NCI-H345 treated with DMSO at 0.1 percent for 48 hours (cell line): ENCODE results near the gene LCN10.
"Not testable (repeated sequence)": the region's sequence is repeated elsewhere in the genome, so short reads cannot be mapped to it uniquely, and the experiment has no call there.

Source experiments
- DNase-seq: peaks from one replicate; lab custom pipeline; 2025; ENCODE audit not compliant: unreplicated experiment; lab: John Stamatoyannopoulos, UW

LCN10 gene

DNA sequence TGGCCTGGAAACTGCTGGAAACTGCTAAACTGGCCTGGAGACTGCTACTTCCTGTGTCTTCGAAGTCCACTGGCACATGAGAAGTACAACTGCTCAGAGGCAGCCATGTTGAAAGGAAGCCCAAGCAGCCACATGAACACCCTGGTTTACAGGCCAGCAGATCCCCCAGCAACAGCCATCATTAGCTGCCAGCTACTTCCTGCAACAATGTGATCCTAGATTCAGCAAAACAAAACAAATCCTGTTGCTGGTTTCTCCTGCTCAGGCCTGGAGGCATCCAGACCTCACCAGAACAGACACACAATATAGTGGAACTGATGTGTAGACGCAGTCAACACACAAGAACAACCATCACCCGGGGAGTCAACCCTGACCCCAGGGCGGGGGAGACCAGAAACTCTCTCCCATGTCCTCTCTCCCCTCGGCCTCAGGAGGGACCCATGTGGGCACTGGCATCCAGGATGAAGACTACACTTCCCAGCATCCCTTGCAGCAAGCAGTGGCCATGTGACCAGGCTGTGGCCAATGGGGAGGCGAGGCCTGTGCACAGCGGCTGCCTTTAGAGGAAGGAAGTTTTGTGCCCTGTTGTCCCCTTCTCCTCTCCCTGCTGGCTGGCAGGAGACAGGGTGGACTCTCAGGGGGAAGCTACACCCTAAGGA, 30.8 kb upstream of the LCN10 start:
- no peak for DNase-seq

DNA sequence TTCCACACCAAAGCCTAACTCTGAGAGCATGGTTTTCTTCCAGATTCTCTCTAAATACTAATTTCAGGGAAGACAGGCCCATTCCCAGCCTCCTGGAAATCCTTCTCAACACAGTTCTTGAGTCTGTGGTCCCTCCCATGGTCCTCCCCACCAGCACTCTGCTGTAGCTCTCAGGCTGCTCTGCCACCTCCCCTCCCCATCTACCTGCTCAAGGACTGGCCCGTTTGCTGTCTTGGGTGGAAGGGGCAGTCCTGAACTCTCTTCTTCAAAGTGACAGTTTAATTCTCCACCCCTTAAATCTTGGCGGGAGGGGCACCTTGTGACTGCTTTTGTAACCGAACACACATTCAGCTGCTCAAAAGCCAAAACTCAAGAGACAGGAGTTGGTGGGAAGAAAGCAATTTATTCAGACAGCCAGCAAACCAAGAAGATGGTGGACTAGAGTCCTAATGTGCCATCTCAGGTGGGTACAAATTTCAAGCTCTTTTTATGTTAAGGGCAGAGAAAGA, 29.2 kb upstream of the LCN10 start:
- no peak for DNase-seq

- DNase-seq: no peak
Measured at GRCh38 chr9:136769710-136770191, 27.0 kb upstream of the LCN10 start.

DNA sequence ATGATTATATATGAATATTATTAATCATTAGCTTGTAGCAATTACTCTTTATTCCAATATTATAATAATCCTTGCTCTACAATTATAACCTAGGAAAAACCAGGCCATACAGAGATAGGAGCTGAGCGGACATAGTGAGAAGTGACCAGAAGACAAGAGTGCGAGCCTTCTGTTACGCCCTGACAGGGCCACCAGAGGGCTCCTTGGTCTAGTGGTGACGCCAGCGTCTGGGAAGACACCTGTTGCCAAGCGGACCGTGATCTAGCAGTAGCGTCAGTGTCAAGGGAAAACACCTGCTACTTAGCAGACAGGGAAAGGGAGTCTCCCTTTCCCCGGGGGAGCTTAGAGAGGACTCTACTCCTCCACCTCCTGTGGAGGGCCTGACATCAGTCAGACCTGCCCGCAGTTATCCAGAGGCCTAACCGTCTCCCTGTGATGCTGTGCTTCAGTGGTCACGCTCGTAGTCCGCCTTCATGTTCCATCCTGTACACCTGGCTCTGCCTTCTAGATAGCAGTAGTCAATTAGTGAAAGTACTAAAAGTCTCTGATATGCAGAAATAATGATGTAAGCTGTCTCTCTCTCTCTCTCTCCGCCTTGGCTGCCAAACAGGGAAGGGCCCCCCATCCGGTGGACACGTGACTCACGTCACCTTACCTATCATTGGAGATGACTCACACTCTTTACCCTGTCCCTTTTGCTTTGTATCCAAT, 23.8 kb upstream of the LCN10 start:
- peak; percentile 22 for DNase-seq

- not testable (repeated sequence) for DNase-seq
Measured at GRCh38 chr9:136765745-136766409, 23.1 kb upstream of the LCN10 start.

DNA sequence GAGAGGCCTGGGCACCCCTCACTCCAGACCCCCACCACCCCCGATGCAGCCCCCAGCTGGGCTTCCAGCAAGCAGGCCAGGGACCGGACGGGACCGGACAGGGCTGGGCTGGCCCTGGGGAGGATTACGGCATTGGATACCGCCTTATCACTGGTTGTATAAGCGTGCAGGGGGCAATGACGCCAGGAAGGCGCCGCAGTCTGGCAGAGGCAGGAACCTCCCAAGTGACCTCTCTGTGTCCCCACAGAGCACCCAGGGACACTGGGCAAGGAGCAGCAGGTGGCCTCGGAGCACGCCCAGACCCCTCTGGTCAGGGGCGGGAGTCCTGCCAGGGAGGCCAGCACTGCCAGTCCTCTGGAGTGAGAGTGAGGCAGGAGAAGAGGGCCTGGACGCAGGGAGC, 22.3 kb upstream of the LCN10 start:
- DNase-seq: no peak

DNA sequence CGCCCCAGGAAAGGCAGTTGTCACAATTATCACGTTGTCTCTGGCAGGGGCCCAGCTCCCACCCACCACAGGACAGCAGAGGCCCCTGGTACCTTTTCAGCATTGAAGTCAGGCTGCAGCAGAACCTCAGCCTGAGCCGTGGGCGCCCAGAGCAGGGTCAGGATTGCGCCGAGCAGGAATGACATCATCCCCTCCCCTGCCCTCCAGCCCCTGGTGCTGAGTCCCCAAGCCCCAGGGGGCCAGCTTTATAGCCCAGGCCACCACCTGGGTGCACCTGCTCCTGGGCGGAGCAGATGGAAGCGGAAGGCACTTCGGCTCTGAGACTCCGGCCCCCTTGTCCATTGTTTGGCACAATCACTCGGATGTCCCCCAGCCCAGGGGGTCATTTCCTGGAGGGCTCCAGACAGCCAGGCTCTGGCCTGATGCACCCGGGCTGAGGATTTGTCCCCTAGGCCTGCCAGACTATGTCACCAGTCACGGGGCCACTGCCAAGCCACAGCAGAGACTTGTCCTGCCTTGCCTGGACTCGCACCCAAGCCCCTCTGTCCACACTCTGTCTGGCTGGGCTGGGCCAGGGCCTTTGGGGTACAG, 21.7 kb upstream of the LCN10 start, which contains the start of gene LCN15:
Gene LCN15 (minus strand): TSS at position 218 of the 591 bp plus-strand sequence. CDS start 30 bp downstream, at position 188.
- peak; percentile 75 for DNase-seq

DNA sequence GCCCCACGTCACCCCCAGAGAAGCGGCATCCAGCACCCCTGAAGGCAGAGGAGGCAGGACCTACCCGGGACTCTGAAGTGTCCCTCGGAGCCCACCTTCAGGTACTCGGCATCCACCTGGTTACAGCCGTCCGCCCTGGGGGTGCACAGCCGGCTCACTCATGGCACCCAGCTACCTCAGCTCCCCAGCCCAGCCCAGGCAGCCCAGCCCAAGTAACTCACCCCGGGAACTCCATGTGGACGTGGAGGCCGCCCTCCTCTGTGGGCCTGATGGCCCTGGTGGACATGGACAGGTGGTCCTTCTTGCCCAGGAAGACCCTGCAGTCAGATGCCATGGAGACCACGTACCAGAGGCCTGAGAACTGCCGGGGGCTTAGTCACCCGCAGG, 20.9 kb upstream of the LCN10 start:
- DNase-seq: no peak

DNA sequence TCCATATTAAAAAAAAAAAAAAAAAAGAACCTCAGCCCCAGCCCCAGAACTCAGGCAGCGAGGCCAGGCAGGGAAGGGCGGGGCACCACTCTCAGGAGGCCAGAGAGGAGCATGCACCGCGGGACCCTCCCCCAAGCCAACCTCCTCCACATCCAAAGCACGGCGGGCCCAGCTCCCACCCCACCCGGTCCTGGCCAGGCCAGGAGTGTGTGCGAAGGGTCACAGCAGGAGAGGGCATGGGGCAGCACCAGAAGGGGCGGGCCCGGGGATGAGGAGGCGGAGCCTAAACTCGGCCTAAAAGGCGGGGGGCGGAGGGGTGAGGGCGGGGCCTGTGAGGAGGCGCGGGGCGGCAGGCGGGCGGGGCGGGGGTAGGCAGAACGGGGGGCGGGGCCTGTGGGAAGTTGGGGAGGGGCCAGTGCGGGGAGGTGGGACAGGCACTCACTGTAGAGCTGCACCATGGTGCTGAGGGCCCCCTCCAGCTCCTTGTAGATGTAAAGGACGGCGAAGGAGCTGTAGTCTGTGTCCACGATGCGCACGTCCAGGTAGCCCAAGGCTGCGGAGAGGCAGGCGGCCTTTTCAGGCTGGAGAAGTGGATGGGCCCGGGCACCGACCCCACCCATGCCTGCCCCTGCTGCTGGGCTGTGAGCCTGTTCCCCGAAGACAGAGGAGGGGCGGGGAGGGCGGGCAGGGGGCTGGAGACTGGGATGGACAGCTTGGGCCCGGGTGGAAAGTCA, 20.3 kb upstream of the LCN10 start:
- DNase-seq: no peak

- no peak for DNase-seq
Measured at GRCh38 chr9:136762221-136762691, 19.5 kb upstream of the LCN10 start.

GRCh38 chr9:136761545-136761981, 18.8 kb upstream of the LCN10 start:
- DNase-seq: no peak

GRCh38 chr9:136760834-136761544, 18.2 kb upstream of the LCN10 start:
- not testable (repeated sequence) for DNase-seq

GRCh38 chr9:136760424-136760823, 17.7 kb upstream of the LCN10 start:
- DNase-seq: no peak

DNA sequence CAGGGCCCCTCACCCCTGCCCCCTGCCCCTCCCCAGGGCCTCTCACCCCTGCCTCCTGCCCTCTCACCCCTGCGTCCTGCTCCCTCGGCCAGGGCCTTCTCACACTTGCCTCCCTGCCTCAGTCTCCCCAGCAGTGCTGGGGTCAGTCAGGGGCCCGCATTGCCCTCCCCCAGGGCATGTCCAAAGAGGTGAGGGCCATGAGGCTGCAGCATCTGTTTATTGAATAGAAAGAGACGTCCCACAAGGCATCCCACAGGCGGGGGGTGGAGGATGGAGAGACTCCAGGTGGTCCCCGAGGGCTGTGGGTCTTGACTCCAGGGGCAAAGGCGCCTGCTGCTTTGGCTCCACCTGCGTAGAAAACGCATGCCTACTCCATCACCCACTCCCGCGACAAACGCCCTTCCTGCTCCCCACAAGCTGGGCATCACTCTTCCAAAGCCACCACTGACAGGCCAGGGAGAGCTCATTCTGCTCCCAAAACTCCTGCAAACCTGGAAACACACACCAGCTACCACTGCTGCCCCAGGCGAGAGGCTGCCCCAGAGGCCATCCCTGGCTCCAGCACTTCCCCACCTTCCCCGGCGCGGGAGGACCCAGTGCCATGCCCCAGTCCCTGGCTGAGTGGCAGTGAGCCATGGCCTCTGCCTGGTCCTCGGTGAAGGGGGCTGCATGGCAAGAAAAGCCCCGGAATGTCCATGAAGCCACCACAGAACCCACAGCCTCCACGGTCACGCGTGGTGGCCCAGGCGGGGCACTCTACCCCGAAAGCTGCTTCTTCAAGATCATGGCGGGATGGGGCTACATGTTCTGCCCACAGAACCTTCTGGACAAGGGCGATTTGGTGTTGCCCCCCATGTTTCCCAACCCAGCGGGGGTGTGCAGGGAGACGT, 16.9 kb upstream of the LCN10 start:
- DNase-seq: no peak

DNA sequence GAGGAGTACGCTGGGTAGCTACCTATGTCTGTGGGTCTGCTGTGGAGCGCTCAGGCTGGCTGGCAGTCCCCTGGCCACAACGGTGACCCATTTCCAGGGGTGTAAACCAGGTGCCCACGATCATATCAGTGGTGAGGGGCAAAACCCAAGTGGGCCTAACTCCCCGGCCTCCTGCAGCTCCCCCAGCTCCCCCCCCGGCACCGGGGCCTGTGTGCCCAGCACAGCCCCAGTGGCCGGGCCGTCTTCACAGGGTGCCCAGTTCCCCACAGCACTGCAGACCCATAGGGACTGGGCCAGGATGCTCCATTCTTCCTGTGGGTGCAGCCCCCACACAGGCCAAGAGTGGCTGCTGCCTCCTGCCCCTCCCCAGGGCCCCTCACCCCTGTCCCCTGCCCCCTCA, 16.3 kb upstream of the LCN10 start:
- no peak for DNase-seq

DNA sequence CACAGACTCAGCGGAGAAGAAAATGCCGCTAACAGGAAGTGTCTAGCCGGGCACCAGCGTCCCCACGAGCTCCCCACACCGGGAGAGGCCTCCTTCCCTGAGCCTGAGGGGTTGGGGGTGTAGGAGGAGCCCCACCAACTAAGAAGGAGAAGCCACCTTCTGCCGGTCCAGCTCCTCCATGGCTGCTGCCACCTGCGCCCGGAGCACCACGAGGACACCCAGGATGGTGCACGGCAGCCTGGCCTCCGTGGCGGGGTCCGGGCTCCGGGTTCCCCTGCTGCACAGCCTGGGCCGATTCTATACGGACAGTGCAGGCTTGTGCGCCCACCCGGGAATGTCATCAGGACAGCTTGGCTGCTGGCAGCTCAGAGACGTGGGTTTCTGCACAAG, 15.0 kb upstream of the LCN10 start:
- no peak for DNase-seq

DNA sequence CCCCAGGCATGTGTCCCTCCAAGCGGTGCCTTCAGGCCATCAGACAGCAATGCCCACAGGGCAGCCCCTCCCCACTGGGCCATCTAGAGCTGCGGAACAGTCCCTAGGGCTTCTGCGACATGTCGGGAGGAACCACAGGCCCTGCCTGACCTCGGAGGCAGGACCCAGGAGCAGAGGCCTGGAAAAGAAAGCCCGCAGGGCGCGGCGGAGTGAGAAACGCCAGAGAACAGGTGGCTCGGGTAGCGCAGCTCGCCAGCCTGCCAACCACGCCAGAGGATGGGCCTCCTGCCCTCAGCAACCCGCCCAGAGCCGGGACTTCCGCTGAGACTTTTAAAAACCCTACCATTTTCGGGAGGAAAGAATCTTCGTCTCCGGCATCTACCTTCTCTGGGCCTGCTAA, 14.6 kb upstream of the LCN10 start:
- DNase-seq: no peak

DNA sequence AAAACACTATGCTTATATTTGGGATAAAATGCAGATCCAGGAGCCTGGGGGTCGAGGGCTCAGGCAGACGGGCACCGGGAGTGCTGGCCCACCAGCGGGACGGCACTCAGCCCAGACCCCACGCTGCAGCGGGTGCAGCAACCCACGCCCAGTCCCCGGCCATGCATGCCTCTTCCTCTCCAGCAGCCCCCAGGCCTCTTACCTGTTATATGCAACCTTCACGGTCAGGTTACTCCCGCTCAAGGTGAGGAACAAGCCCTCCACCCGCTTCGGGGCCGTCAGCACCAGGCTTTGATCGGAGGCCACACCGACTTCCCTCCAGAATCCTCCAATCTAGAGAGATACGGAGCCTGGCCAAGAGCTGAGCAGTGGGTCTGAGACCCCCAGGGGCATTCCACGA, 14.1 kb upstream of the LCN10 start:
- no peak for DNase-seq

GRCh38 chr9:136756134-136756438, 13.3 kb upstream of the LCN10 start:
- DNase-seq: no peak
